WTC11 (cell line): ENCODE results near the gene NRXN3. TPM values are rescaled to one million over a fixed set of nuclear protein-coding genes. Genes with fewer than 3 reads are reported as not detected.

Experiments
- ATAC-seq: fragments of 200-7000 bp; cut with Tn5 transposase; 2 replicates; pipeline ENCODE4 v1.10.0; 2021; ENCODE audit warnings: mild to moderate bottlenecking, moderate library complexity
- CTCF ChIA-PET: fragments of 300-600 bp; sonication (Branson Sonifier 250); formaldehyde crosslinking; loops from one replicate; lab custom pipeline; 2021; ENCODE audit warnings: antibody characterized with exemption; lab: Charles Lee
- POLR2A ChIA-PET: fragments of 350-600 bp; sonication (Branson Sonifier 250); formaldehyde crosslinking; loops from one replicate; lab custom pipeline; 2021; ENCODE audit warnings: antibody characterized with exemption; lab: Charles Lee
- DNase-seq: peaks from one replicate; pipeline ENCODE4 v3.0.0; 2021; ENCODE audit warnings: low spot score
- H3K27ac Mint-ChIP-seq: 2 replicates; pipeline ENCODE4 v1.8.0; 2021; ENCODE audit warnings: mixed read lengths
- H3K27me3 Mint-ChIP-seq: 2 replicates; pipeline ENCODE4 v1.8.0; 2021; ENCODE audit warnings: low read depth, mild to moderate bottlenecking, moderate library complexity, mixed read lengths
- H3K36me3 Mint-ChIP-seq: 2 replicates; pipeline ENCODE4 v1.8.0; 2021; ENCODE audit warnings: mixed read lengths
- H3K4me1 Mint-ChIP-seq: 2 replicates; pipeline ENCODE4 v1.8.0; 2022; ENCODE audit warnings: mixed read lengths
- H3K4me3 Mint-ChIP-seq: 2 replicates; pipeline ENCODE4 v1.8.0; 2021; ENCODE audit warnings: mild to moderate bottlenecking, moderate library complexity, mixed read lengths
- H3K9me3 Mint-ChIP-seq: 2 replicates; pipeline ENCODE4 v1.8.0; 2021; ENCODE audit warnings: mixed read lengths
- CBFB ChIP-seq: sonication (generic); formaldehyde crosslinking; IDR thresholded peaks from 2 replicates; pipeline ENCODE4 v1.8.1; 2022; ENCODE audit warnings: mild to moderate bottlenecking, low read depth, missing genetic modification reagents
- CREB1 ChIP-seq: sonication (generic); formaldehyde crosslinking; IDR thresholded peaks from 2 replicates; pipeline ENCODE4 v1.8.0; 2023; ENCODE audit warnings: mild to moderate bottlenecking, missing genetic modification reagents
- EMX1 ChIP-seq: fragments of 250-450 bp; sonication (Bioruptor Pico); IDR thresholded peaks from 2 replicates; pipeline ENCODE4 v1.8.0; 2021; ENCODE audit warnings: mild to moderate bottlenecking
- GTF2I ChIP-seq: fragments of 250-450 bp; sonication (Bioruptor Pico); conservative IDR thresholded peaks from 2 replicates; pipeline ENCODE4 v1.4.0; 2021; ENCODE audit warnings: mild to moderate bottlenecking
- KAT7 ChIP-seq: sonication (generic); formaldehyde crosslinking; IDR thresholded peaks from 2 replicates; pipeline ENCODE4 v1.8.1; 2023; ENCODE audit warnings: missing genetic modification reagents, mild to moderate bottlenecking, borderline replicate concordance
- MXD4 ChIP-seq: fragments of 250-450 bp; sonication (Bioruptor Pico); IDR thresholded peaks from 2 replicates; pipeline ENCODE4 v1.8.0; 2021; ENCODE audit warnings: mild to moderate bottlenecking, moderate library complexity, borderline replicate concordance
- NR3C1 ChIP-seq: sonication (generic); formaldehyde crosslinking; conservative IDR thresholded peaks from 2 replicates; pipeline ENCODE4 v1.8.1; 2023; ENCODE audit warnings: low read depth, mild to moderate bottlenecking, missing genetic modification reagents
- TP53 ChIP-seq: sonication (generic); formaldehyde crosslinking; IDR thresholded peaks from 2 replicates; pipeline ENCODE4 v1.8.1; 2023; ENCODE audit warnings: mild to moderate bottlenecking, missing genetic modification reagents
- ZBTB21 ChIP-seq: sonication (generic); formaldehyde crosslinking; IDR thresholded peaks from 2 replicates; pipeline ENCODE4 v1.8.1; 2023; ENCODE audit warnings: mild to moderate bottlenecking, missing genetic modification reagents, borderline replicate concordance
- ZNF138 ChIP-seq: sonication (generic); formaldehyde crosslinking; conservative IDR thresholded peaks from 2 replicates; pipeline ENCODE4 v1.8.1; 2022; ENCODE audit warnings: mild to moderate bottlenecking, moderate library complexity, missing genetic modification reagents
- ZNF396 ChIP-seq: fragments of 250-450 bp; sonication (Bioruptor Pico); IDR thresholded peaks from 2 replicates; pipeline ENCODE4 v1.8.0; 2021; ENCODE audit warnings: mild to moderate bottlenecking, moderate library complexity, borderline replicate concordance
- total RNA-seq: library from RNA; stranded (reverse); gene quantifications from 3 replicates; pipeline ENCODE4 v1.2.3, GENCODE V29; 2021
- TF ChIP-seq, protein P1 (sequence below): fragments of 250-450 bp; sonication (Bioruptor Pico); IDR thresholded peaks from 2 replicates; pipeline ENCODE4 v1.8.0; 2021; ENCODE audit warnings: mild to moderate bottlenecking
- TF ChIP-seq, protein P2 (sequence below): fragments of 250-450 bp; sonication (Bioruptor Pico); IDR thresholded peaks from 2 replicates; pipeline ENCODE4 v1.9.0; 2021; ENCODE audit warnings: mild to moderate bottlenecking, borderline replicate concordance
- TF ChIP-seq, protein P3 (sequence below): fragments of 250-450 bp; sonication (Bioruptor Pico); IDR thresholded peaks from 2 replicates; pipeline ENCODE4 v1.9.0; 2021; ENCODE audit warnings: mild to moderate bottlenecking
- TF ChIP-seq, protein P4 (sequence below): sonication (generic); formaldehyde crosslinking; IDR thresholded peaks from 2 replicates; pipeline ENCODE4 v1.8.0; 2022; ENCODE audit warnings: missing genetic modification reagents
- TF ChIP-seq, protein P5 (sequence below): sonication (generic); formaldehyde crosslinking; IDR thresholded peaks from 2 replicates; pipeline ENCODE4 v1.8.1; 2023; ENCODE audit warnings: mild to moderate bottlenecking, missing genetic modification reagents, moderate library complexity
- TF ChIP-seq, protein P6 (sequence below): sonication (generic); formaldehyde crosslinking; IDR thresholded peaks from 2 replicates; pipeline ENCODE4 v1.8.0; 2022; ENCODE audit warnings: mild to moderate bottlenecking, missing genetic modification reagents

NRXN3 gene
- total RNA-seq, 1 experiment from 2014 or later, result 3.0 TPM

DNA sequence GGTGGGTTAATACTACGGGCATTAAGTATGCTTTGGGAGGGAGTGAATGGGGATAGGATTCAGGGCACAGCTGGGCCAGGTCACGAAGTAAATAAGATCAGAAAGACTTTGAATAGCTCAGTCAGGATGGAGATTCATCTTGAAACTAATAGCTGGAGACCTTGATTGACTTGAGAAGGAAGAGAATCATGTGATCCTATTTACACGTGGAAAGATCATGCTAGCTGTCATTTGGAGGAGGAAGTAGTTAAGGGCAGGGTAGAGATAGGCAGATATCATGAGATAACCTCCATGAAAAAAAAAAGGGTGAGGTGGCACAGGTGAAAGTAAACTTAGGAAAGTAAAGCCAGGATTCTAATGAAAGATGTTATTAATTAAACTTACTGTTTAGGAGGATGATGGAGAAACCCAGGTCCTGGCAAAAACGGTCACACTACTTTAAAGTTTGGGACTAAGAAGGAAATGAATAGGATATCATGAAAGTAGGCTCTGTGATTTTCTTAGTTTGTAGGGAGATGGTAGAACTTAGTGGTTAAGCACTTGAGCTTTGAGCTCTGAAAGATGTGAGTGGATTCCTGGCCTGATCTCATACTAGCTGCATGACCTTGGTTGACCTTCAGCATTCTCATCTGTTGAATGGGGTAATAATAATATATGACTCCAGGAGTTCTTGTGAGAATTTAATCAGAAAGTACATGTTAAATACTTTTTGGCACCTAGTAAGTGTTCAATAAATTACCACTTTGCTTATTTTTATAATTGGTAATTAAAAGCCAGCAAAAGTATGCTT lies 439.0 kb downstream of the NRXN3 start:
- peaks cover 6% of the 10 kb centered on the region for H3K4me1 Mint-ChIP-seq
- no peaks in the 10 kb centered on the region for H3K9me3 Mint-ChIP-seq
- H3K27ac Mint-ChIP-seq, result no peak overlapping the region
- POLR2A ChIA-PET, result no interaction called here
- H3K27me3 Mint-ChIP-seq, result no peaks in the 10 kb centered on the region
- no peak for ATAC-seq
- H3K4me3 Mint-ChIP-seq, result no peak overlapping the region
- TF ChIP-seq ZNF138 (CRISPR knock-in tag) (no peak), EMX1 (CRISPR knock-in tag) (no peak), NR3C1 (CRISPR knock-in tag) (no peak), ZNF396 (CRISPR knock-in tag) (no peak), ZBTB21 (CRISPR knock-in tag) (no peak), TP53 (no peak), MXD4 (CRISPR knock-in tag) (no peak), CBFB (CRISPR knock-in tag) (no peak), CREB1 (CRISPR knock-in tag) (no peak), KAT7 (CRISPR knock-in tag) (no peak), GTF2I (no peak)
- TF ChIP-seq, protein P1, sequence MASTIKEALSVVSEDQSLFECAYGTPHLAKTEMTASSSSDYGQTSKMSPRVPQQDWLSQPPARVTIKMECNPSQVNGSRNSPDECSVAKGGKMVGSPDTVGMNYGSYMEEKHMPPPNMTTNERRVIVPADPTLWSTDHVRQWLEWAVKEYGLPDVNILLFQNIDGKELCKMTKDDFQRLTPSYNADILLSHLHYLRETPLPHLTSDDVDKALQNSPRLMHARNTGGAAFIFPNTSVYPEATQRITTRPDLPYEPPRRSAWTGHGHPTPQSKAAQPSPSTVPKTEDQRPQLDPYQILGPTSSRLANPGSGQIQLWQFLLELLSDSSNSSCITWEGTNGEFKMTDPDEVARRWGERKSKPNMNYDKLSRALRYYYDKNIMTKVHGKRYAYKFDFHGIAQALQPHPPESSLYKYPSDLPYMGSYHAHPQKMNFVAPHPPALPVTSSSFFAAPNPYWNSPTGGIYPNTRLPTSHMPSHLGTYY (CRISPR knock-in tag), result no peak
- TF ChIP-seq, protein P2, sequence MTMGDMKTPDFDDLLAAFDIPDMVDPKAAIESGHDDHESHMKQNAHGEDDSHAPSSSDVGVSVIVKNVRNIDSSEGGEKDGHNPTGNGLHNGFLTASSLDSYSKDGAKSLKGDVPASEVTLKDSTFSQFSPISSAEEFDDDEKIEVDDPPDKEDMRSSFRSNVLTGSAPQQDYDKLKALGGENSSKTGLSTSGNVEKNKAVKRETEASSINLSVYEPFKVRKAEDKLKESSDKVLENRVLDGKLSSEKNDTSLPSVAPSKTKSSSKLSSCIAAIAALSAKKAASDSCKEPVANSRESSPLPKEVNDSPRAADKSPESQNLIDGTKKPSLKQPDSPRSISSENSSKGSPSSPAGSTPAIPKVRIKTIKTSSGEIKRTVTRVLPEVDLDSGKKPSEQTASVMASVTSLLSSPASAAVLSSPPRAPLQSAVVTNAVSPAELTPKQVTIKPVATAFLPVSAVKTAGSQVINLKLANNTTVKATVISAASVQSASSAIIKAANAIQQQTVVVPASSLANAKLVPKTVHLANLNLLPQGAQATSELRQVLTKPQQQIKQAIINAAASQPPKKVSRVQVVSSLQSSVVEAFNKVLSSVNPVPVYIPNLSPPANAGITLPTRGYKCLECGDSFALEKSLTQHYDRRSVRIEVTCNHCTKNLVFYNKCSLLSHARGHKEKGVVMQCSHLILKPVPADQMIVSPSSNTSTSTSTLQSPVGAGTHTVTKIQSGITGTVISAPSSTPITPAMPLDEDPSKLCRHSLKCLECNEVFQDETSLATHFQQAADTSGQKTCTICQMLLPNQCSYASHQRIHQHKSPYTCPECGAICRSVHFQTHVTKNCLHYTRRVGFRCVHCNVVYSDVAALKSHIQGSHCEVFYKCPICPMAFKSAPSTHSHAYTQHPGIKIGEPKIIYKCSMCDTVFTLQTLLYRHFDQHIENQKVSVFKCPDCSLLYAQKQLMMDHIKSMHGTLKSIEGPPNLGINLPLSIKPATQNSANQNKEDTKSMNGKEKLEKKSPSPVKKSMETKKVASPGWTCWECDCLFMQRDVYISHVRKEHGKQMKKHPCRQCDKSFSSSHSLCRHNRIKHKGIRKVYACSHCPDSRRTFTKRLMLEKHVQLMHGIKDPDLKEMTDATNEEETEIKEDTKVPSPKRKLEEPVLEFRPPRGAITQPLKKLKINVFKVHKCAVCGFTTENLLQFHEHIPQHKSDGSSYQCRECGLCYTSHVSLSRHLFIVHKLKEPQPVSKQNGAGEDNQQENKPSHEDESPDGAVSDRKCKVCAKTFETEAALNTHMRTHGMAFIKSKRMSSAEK (CRISPR knock-in tag), result no peak
- TF ChIP-seq, protein P3, sequence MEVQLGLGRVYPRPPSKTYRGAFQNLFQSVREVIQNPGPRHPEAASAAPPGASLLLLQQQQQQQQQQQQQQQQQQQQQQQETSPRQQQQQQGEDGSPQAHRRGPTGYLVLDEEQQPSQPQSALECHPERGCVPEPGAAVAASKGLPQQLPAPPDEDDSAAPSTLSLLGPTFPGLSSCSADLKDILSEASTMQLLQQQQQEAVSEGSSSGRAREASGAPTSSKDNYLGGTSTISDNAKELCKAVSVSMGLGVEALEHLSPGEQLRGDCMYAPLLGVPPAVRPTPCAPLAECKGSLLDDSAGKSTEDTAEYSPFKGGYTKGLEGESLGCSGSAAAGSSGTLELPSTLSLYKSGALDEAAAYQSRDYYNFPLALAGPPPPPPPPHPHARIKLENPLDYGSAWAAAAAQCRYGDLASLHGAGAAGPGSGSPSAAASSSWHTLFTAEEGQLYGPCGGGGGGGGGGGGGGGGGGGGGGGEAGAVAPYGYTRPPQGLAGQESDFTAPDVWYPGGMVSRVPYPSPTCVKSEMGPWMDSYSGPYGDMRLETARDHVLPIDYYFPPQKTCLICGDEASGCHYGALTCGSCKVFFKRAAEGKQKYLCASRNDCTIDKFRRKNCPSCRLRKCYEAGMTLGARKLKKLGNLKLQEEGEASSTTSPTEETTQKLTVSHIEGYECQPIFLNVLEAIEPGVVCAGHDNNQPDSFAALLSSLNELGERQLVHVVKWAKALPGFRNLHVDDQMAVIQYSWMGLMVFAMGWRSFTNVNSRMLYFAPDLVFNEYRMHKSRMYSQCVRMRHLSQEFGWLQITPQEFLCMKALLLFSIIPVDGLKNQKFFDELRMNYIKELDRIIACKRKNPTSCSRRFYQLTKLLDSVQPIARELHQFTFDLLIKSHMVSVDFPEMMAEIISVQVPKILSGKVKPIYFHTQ (CRISPR knock-in tag), result no peak
- TF ChIP-seq, protein P4, sequence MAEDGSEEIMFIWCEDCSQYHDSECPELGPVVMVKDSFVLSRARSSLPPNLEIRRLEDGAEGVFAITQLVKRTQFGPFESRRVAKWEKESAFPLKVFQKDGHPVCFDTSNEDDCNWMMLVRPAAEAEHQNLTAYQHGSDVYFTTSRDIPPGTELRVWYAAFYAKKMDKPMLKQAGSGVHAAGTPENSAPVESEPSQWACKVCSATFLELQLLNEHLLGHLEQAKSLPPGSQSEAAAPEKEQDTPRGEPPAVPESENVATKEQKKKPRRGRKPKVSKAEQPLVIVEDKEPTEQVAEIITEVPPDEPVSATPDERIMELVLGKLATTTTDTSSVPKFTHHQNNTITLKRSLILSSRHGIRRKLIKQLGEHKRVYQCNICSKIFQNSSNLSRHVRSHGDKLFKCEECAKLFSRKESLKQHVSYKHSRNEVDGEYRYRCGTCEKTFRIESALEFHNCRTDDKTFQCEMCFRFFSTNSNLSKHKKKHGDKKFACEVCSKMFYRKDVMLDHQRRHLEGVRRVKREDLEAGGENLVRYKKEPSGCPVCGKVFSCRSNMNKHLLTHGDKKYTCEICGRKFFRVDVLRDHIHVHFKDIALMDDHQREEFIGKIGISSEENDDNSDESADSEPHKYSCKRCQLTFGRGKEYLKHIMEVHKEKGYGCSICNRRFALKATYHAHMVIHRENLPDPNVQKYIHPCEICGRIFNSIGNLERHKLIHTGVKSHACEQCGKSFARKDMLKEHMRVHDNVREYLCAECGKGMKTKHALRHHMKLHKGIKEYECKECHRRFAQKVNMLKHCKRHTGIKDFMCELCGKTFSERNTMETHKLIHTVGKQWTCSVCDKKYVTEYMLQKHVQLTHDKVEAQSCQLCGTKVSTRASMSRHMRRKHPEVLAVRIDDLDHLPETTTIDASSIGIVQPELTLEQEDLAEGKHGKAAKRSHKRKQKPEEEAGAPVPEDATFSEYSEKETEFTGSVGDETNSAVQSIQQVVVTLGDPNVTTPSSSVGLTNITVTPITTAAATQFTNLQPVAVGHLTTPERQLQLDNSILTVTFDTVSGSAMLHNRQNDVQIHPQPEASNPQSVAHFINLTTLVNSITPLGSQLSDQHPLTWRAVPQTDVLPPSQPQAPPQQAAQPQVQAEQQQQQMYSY (CRISPR knock-in tag), result no peak
- TF ChIP-seq, protein P5, sequence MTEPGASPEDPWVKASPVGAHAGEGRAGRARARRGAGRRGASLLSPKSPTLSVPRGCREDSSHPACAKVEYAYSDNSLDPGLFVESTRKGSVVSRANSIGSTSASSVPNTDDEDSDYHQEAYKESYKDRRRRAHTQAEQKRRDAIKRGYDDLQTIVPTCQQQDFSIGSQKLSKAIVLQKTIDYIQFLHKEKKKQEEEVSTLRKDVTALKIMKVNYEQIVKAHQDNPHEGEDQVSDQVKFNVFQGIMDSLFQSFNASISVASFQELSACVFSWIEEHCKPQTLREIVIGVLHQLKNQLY, result no peak
- TF ChIP-seq, protein P6, sequence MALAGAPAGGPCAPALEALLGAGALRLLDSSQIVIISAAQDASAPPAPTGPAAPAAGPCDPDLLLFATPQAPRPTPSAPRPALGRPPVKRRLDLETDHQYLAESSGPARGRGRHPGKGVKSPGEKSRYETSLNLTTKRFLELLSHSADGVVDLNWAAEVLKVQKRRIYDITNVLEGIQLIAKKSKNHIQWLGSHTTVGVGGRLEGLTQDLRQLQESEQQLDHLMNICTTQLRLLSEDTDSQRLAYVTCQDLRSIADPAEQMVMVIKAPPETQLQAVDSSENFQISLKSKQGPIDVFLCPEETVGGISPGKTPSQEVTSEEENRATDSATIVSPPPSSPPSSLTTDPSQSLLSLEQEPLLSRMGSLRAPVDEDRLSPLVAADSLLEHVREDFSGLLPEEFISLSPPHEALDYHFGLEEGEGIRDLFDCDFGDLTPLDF (CRISPR knock-in tag), result no peak
- TF ChIP-seq, all 79 proteins: peak for 0
- DNase-seq, result no peak
- CTCF ChIA-PET, result no interaction called here
- H3K36me3 Mint-ChIP-seq, result no peaks in the 10 kb centered on the region
